GM15510 (cell line): ENCODE measurements around the gene CD4.

ENCODE experiments used
- POLR2A ChIP-seq: IDR thresholded peaks from 3 replicates; pipeline ENCODE4 v1.6.1; 2011; ENCODE audit warnings: borderline replicate concordance; ENCODE audit not compliant: insufficient read length; ENCODE audit errors: extremely low read depth

Gene CD4

DNA sequence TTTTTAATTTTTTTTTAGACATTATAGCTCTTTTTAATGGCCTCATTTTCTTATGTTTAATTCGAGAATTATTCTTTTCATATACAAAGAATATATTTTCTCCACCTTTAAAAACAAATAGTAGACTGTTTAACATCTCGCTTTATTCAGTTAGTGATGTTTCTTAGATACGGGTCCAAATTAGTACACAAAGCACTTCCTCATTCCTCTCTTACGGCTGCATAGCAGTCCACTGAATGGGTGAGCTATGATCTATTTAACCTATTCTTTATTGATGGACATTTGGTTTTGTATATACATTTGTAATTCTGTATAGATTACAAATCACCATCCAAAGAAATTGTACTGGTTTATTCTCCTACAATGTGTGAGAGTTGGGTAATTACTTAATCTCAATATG, 24.0 kb downstream of the CD4 start:
- TF ChIP-seq POLR2A: no peak

GRCh38 chr12:6816598-6816997, 27.3 kb downstream of the CD4 start:
- TF ChIP-seq POLR2A: no peak

DNA sequence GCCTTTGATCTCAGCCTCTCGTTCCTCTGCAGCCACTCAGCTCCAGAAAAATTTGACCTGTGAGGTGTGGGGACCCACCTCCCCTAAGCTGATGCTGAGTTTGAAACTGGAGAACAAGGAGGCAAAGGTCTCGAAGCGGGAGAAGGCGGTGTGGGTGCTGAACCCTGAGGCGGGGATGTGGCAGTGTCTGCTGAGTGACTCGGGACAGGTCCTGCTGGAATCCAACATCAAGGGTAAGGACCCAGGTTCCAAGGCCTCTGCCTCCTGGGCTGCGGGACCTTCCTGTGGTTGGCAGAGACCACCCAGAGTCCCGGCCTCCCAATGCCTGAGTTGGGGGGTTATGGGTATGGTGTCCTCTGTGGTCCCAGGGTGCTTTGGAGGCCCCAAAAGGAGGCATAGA, 27.8 kb downstream of the CD4 start:
- no peak for TF ChIP-seq POLR2A

DNA sequence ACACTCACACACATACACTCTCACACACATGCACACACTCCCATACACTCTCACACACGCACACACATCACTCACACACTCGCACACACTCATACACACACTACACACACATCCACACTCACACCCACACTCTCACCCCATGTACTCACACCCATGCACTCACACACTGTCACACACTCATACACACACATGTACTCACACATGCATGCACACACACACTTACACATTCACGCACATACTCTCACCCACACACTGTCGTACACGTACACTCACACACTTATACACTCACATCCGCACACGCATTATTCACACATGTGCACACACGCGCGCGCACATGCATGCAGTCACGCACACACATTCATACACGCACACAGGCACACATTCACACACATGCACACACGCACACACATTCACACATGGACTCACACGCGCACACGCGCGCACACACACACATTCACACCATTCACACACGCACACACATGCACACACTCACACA, 28.4 kb downstream of the CD4 start:
- TF ChIP-seq POLR2A: no peak

DNA sequence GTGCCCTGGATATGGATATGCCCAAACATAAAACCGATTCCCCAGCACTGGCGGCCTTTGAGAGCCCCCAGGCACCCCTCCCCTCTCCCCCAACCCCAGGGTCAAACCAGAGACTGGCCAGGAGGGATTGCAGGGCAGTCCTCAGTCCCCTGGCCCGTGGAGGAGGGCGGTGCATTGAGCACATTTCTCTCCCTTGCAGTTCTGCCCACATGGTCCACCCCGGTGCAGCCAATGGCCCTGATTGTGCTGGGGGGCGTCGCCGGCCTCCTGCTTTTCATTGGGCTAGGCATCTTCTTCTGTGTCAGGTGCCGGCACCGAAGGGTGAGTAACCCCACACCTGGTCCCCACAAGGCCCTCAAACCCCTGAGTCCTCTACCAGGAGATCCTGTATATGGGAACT, 28.9 kb downstream of the CD4 start:
- no peak for TF ChIP-seq POLR2A

- no peak for TF ChIP-seq POLR2A
Measured at GRCh38 chr12:6818645-6819044, 29.3 kb downstream of the CD4 start.

- no peak for TF ChIP-seq POLR2A
Measured at GRCh38 chr12:6819106-6820030, 30.0 kb downstream of the CD4 start.

DNA sequence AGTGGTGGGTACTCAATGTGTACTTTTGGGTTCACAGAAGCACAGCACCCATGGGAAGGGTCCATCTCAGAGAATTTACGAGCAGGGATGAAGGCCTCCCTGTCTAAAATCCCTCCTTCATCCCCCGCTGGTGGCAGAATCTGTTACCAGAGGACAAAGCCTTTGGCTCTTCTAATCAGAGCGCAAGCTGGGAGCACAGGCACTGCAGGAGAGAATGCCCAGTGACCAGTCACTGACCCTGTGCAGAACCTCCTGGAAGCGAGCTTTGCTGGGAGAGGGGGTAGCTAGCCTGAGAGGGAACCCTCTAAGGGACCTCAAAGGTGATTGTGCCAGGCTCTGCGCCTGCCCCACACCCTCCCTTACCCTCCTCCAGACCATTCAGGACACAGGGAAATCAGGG, 30.8 kb downstream of the CD4 start:
- no peak for TF ChIP-seq POLR2A

- TF ChIP-seq POLR2A: no peak
Measured at GRCh38 chr12:6821591-6822425, 32.5 kb downstream of the CD4 start, which contains the start of gene GPR162. Gene GPR162, plus strand, starts transcription at chr12:6821821. Its CDS starts 2,078 bp downstream, at chr12:6823899.

- TF ChIP-seq POLR2A: no peak
Measured at GRCh38 chr12:6822426-6823135, 33.3 kb downstream of the CD4 start.

DNA sequence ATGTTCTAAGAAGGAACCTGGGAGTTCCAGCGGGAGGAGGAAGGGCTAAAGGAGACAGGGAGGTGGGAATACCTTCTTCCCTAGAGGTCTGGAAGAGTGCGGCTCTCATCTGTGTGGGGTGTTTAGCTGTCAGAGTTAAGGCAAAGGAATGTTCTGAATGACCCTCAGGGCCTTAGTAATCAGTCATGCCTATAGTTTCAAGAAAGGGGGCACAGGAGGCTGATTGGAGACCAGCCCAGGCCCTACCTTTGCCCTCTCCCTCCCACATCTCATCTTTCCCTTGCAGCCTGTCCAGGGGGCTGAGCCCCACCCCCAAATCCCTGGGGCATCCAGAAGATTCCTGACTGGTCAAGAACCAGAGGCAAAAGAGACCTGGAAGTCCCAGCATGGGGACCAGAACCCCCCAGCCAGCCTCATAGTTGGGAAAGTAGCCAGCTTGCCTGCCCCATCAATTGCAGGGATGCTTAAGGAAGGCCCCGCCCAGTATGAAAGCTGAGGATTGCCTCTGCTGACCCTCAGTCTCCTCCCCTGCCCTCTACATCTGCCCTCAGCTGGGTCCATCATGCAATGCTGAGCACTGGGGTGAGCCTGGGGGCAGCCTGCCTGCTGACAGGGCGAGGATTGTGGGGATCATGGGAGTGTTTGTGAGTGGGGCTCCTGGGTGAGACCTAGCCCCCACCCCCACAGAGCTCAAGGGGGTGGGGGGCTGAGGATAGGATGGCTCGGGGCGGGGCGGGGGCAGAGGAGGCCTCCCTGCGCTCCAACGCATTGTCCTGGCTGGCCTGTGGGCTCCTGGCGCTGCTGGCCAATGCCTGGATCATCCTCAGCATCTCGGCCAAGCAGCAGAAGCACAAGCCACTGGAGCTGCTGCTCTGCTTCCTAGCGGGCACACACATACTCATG, 34.1 kb downstream of the CD4 start:
- no peak for TF ChIP-seq POLR2A

DNA sequence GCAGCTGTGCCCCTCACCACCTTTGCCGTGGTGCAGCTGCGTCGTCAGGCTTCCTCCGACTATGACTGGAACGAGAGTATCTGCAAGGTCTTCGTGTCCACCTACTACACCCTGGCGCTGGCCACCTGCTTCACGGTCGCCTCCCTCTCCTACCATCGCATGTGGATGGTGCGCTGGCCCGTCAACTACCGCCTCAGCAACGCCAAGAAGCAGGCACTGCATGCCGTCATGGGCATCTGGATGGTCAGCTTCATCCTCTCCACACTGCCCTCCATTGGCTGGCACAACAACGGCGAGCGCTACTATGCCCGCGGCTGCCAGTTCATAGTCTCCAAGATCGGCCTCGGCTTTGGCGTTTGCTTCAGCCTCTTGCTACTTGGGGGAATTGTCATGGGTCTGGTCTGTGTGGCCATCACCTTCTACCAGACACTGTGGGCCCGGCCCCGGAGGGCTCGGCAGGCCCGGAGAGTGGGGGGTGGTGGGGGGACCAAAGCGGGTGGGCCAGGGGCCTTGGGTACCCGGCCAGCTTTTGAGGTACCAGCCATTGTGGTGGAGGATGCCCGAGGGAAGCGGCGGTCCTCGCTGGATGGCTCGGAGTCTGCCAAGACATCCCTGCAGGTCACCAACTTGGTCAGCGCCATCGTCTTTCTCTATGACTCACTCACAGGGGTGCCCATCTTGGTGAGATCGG, 34.9 kb downstream of the CD4 start:
- TF ChIP-seq POLR2A: no peak

GRCh38 chr12:6824901-6825381, 35.6 kb downstream of the CD4 start:
- TF ChIP-seq POLR2A: no peak
